Activated CD4-positive, alpha-beta T cell treated with anti-CD3 and anti-CD28 coated beads, Interleukin-2, amount 10 ng/mL, durations not matched to agents 7 days and 5 days (primary cell): ENCODE results near the gene MERTK. TPM values are rescaled to one million over a fixed set of nuclear protein-coding genes. Genes with fewer than 3 reads are reported as not detected.
"Not testable (repeated sequence)": the region's sequence is repeated elsewhere in the genome, so short reads cannot be mapped to it uniquely, and the experiment has no call there.

Experiments used
- CTCF ChIA-PET: fragments of 350-600 bp; sonication (Branson Sonifier 250); formaldehyde crosslinking; loops from one replicate; lab custom pipeline; 2021; ENCODE audit warnings: antibody characterized with exemption; lab: Charles Lee
- POLR2A ChIA-PET: fragments of 350-600 bp; sonication (Branson Sonifier 250); formaldehyde crosslinking; loops from one replicate; lab custom pipeline; 2021; ENCODE audit warnings: antibody characterized with exemption; lab: Charles Lee
- DNase-seq: peaks from one replicate; pipeline ENCODE4 v3.0.0-alpha.2; 2020
- H3K27ac Mint-ChIP-seq: one replicate; pipeline ENCODE4 v1.8.0; 2021; ENCODE audit warnings: mild to moderate bottlenecking, moderate library complexity, mixed read lengths
- H3K27me3 Mint-ChIP-seq: one replicate; pipeline ENCODE4 v1.8.0; 2021; ENCODE audit warnings: mixed read lengths
- H3K36me3 Mint-ChIP-seq: one replicate; pipeline ENCODE4 v1.8.0; 2021; ENCODE audit warnings: low read depth, mixed read lengths
- H3K4me1 Mint-ChIP-seq: one replicate; pipeline ENCODE4 v1.8.0; 2021; ENCODE audit warnings: mixed read lengths
- H3K4me3 Mint-ChIP-seq: one replicate; pipeline ENCODE4 v1.8.0; 2021; ENCODE audit warnings: mild to moderate bottlenecking, moderate library complexity, mixed read lengths
- H3K9me3 Mint-ChIP-seq: one replicate; pipeline ENCODE4 v1.8.0; 2021; ENCODE audit warnings: mixed read lengths
- total RNA-seq, 2 experiments: library from RNA; stranded (reverse); gene quantifications; one replicate each; pipeline ENCODE4 v1.2.3, GENCODE V29; 2021

The MERTK gene
- total RNA-seq, 2 experiments from 2014 or later = 0.20 to 0.21 TPM

DNA sequence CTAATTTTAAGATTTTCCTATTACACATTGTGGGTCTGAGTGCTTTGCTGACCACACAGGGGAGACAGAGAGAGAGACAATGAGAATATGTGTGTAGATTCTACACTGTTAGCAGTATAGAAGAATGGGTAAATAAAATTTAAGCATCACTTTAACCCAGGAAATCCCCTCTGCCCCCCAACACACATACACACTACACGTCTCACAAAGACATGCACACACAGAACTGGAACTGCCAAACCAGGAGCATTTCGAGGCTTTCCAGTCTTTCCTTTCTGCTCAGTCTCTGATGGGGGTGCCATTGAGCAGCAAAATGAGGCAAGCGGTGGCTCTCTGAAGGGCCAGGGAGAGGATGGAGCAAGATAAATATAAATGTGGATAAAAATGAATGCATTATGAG is 2.5 kb downstream of the MERTK start:
- no peaks in the 10 kb centered on the region for H3K36me3 Mint-ChIP-seq
- CTCF ChIA-PET = interaction anchor here (0.9 to 1.4 kb wide), 3 partner anchors 9 to 151 kb away, joined by 3 to 4 read pairs (median 3); no protein-coding TSS in a partner anchor

DNA sequence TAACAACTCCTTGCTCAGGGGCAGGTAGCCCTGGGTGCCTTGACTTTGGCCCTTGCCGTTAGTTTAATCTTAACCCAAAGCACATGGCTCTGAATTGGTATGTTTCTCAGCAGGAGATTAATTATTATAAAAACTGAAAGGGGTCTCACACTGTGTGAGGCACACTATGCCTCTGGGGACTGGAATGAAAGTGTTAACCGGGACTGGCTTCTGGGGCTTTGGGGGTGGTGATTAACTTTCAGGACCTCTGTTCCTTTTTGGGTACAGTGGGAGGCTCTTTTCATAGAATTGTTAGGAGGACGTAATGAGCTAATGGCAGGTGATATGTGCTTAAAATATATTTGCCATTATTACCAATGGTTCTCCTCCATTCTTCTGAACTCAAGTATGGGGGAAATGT is 5.1 kb downstream of the MERTK start:
- ChIA-PET CTCF (interaction anchor here (0.7 kb wide), 1 partner anchor 1148 kb away, joined by 3 read pairs; no protein-coding TSS in a partner anchor), POLR2A (no interaction called here)
- Mint-ChIP-seq H3K27me3 (peaks cover 33% of the 10 kb centered on the region), H3K36me3 (no peaks in the 10 kb centered on the region), H3K4me1 (peaks cover 21% of the 10 kb centered on the region), H3K4me3 (no peak overlapping the region), H3K27ac (no peak overlapping the region), H3K9me3 (no peaks in the 10 kb centered on the region)
- DNase-seq = no peak

More for the DNA sequence above, 2.5 kb downstream of the MERTK start:
- no peak overlapping the region for H3K4me3 Mint-ChIP-seq
- peaks cover 39% of the 10 kb centered on the region for H3K27me3 Mint-ChIP-seq
- DNase-seq = no peak
- no peaks in the 10 kb centered on the region for H3K9me3 Mint-ChIP-seq
- H3K4me1 Mint-ChIP-seq = peaks cover 14% of the 10 kb centered on the region
- no peak overlapping the region for H3K27ac Mint-ChIP-seq
- POLR2A ChIA-PET = no interaction called here

DNA sequence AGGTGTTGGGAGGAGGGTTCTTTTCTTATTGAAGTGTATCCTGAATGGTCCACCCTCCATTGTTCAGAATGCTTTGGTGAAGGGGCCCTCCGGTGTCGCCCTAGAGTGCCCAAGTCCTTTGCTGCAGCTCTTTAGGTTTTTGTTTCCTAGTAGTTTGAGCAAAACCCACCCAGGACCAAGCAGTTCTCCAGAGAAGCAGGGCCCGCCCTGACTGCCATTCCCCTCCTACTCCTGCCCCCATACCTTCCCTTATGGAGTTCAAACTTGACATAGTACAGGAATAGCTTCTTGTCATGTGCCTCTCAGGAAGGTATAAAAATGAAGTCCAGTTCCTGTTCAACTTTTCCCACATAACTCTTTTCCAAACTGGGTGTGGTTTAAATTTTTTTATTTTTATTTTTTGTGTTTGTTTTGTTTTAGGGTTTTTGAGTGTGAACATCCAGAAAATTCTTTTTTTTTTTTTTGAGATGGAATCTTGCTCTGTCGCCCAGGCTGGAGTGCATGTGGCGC is 5.6 kb downstream of the MERTK start:
- H3K9me3 Mint-ChIP-seq = no peaks in the 10 kb centered on the region
- H3K4me3 Mint-ChIP-seq = no peak overlapping the region
- peaks cover 21% of the 10 kb centered on the region for H3K4me1 Mint-ChIP-seq
- peaks cover 32% of the 10 kb centered on the region for H3K27me3 Mint-ChIP-seq
- POLR2A ChIA-PET = no interaction called here
- CTCF ChIA-PET = interaction anchor here (0.6 to 0.7 kb wide), 2 partner anchors 24 to 1148 kb away, joined by 3 to 5 read pairs; no protein-coding TSS in a partner anchor
- no peak for DNase-seq
- H3K36me3 Mint-ChIP-seq = no peaks in the 10 kb centered on the region
- no peak overlapping the region for H3K27ac Mint-ChIP-seq

DNA sequence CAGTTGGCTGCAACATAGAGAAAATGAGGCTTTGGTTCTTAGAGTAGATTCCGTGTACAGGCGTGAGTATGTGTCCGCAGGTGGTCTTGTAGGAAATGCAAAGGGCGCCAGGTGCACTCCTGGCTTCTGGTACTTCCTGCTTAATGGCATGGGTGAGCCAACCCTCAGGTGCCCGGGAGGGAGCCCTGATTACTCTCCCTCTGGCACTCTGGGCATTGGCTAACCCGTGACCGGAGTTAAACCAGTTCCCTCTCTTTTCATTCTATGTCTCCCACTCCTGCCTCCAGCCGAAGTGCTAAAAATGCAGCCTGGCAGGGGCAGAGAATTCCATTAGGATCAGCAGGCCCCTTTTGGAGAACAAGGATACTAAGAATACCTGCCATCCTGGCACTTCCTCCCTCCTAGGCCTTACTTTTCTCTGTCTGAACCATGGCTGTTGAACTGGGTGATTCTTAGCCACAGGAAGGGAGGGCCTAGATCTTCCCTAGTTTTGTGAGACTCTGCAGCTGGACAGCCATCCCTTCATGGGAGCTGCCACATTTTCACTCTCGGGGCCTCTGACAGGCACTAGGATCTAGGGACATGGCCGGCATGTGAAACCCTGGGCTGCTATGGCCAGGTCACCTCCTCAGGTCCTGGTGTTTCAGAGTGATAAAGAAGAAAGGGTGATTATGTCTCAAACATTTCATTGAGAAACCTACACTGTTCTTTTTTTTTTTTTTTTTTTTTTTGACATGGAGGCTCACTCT is 6.5 kb downstream of the MERTK start:
- Mint-ChIP-seq H3K27me3 (peaks cover 23% of the 10 kb centered on the region), H3K27ac (no peak overlapping the region), H3K9me3 (no peaks in the 10 kb centered on the region), H3K4me1 (peaks cover 18% of the 10 kb centered on the region), H3K36me3 (no peaks in the 10 kb centered on the region), H3K4me3 (no peak overlapping the region)
- POLR2A ChIA-PET = no interaction called here
- DNase-seq = no peak
- CTCF ChIA-PET = interaction anchor here (0.6 kb wide), 2 partner anchors 21 to 23 kb away, joined by 3 to 5 read pairs; no protein-coding TSS in a partner anchor

- DNase-seq, H3K36me3 Mint-ChIP-seq, H3K27ac Mint-ChIP-seq, CTCF ChIA-PET, H3K9me3 Mint-ChIP-seq, H3K4me3 Mint-ChIP-seq, POLR2A ChIA-PET: not testable (repeated sequence)
- peaks cover 17% of the 10 kb centered on the region for H3K27me3 Mint-ChIP-seq
- H3K4me1 Mint-ChIP-seq = peaks cover 17% of the 10 kb centered on the region
Measured at GRCh38 chr2:111905475-111905869, 7.1 kb downstream of the MERTK start.

GRCh38 chr2:111905990-111906735 is 7.8 kb downstream of the MERTK start:
- H3K27me3 Mint-ChIP-seq = peaks cover 11% of the 10 kb centered on the region
- ChIA-PET POLR2A (no interaction called here), CTCF (no interaction called here)
- peaks cover 15% of the 10 kb centered on the region for H3K4me1 Mint-ChIP-seq
- H3K4me3 Mint-ChIP-seq = no peak overlapping the region
- DNase-seq = no peak
- peak overlapping the region; percentile 60 for H3K27ac Mint-ChIP-seq
- H3K36me3 Mint-ChIP-seq = no peaks in the 10 kb centered on the region
- H3K9me3 Mint-ChIP-seq = no peaks in the 10 kb centered on the region

GRCh38 chr2:111908578-111908977 is 10.2 kb downstream of the MERTK start:
- Mint-ChIP-seq H3K4me3 (no peak overlapping the region), H3K27me3 (peaks cover under 1% of the 10 kb centered on the region), H3K9me3 (no peaks in the 10 kb centered on the region), H3K36me3 (no peaks in the 10 kb centered on the region), H3K4me1 (peaks cover 15% of the 10 kb centered on the region), H3K27ac (no peak overlapping the region)
- ChIA-PET CTCF (interaction anchor here (1.1 to 1.3 kb wide), 2 partner anchors 17 to 21 kb away, joined by 3 read pairs; no protein-coding TSS in a partner anchor), POLR2A (no interaction called here)
- DNase-seq = no peak

GRCh38 chr2:111909079-111909478 is 10.7 kb downstream of the MERTK start:
- no peak for DNase-seq
- ChIA-PET CTCF (interaction anchor here (1.3 kb wide), 1 partner anchor 22 kb away, joined by 3 read pairs; no protein-coding TSS in a partner anchor), POLR2A (no interaction called here)
- Mint-ChIP-seq H3K36me3 (no peaks in the 10 kb centered on the region), H3K27me3 (no peaks in the 10 kb centered on the region), H3K4me3 (no peak overlapping the region), H3K4me1 (peaks cover 15% of the 10 kb centered on the region), H3K9me3 (no peaks in the 10 kb centered on the region), H3K27ac (no peak overlapping the region)

DNA sequence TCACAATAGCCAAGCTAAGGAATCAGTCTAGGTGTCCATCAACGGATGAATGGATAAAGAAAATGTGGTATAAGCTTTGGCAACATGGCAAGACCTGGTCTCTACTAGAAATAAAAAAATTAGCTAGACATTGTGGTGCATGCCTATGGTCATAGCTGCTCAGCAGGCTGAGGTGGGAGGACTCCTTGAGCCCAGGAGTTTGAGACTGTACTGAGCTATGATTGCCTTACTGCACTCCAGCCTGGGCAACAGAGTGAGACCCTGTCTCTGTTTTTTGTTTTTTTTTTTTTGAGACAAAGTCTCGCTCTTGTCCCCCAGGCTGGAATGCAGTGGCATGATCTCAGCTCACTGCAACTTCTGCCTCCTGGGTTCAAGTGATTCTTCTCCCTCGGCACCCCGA is 11.6 kb downstream of the MERTK start:
- POLR2A ChIA-PET, H3K27ac Mint-ChIP-seq, DNase-seq, H3K9me3 Mint-ChIP-seq, H3K4me3 Mint-ChIP-seq, H3K27me3 Mint-ChIP-seq, H3K36me3 Mint-ChIP-seq: not testable (repeated sequence)
- CTCF ChIA-PET = interaction anchor here (0.9 to 1.3 kb wide), 2 partner anchors 10 to 23 kb away, joined by 3 to 4 read pairs; no protein-coding TSS in a partner anchor
- peaks cover 15% of the 10 kb centered on the region for H3K4me1 Mint-ChIP-seq

DNA sequence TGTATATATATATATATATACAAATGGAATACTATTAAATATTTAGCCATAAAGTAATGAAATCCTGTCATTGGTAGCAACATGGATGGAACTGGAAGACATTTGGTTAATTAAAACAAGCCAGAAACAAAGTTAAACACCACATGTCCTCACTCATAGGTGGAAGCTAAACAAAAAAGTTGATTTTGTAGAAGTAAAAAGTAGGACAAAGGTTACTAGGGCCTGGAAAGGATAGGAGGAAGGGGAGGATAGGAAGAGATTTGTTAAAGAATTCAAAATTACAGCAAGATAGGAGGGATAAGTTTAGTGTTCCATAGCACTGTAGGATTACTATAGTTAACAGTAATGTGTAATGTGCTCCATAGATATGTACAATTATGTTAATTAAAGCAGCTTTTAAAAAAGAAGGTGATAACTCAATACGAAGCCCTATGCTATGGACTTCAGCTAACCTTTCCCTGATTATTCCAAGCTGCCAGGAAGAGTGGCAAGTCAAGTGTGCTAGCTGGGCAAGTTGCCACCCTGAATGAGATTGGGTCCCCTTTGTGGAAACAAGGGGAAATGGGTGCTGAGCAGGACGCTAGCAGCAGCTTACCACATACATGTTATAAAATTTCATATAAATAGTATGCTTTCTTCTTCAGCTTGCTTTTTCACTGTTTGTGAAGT is 12.3 kb downstream of the MERTK start:
- Mint-ChIP-seq H3K27me3 (no peaks in the 10 kb centered on the region), H3K36me3 (no peaks in the 10 kb centered on the region), H3K4me1 (peaks cover 14% of the 10 kb centered on the region), H3K9me3 (no peaks in the 10 kb centered on the region), H3K27ac (no peak overlapping the region), H3K4me3 (no peak overlapping the region)
- ChIA-PET CTCF (interaction anchor here (0.9 kb wide), 1 partner anchor 11 kb away, joined by 3 read pairs; no protein-coding TSS in a partner anchor), POLR2A (interaction anchor here (0.7 kb wide), 1 partner anchor 956 kb away, joined by 6 read pairs; no protein-coding TSS in a partner anchor)
- no peak for DNase-seq

- not testable (repeated sequence) for H3K27ac Mint-ChIP-seq, H3K27me3 Mint-ChIP-seq, H3K36me3 Mint-ChIP-seq, DNase-seq, H3K9me3 Mint-ChIP-seq, H3K4me1 Mint-ChIP-seq, H3K4me3 Mint-ChIP-seq
- ChIA-PET CTCF (interaction anchor here (0.9 kb wide), 1 partner anchor 11 kb away, joined by 3 read pairs; no protein-coding TSS in a partner anchor), POLR2A (interaction anchor here (0.7 kb wide), 1 partner anchor 956 kb away, joined by 6 read pairs; no protein-coding TSS in a partner anchor)
Measured at GRCh38 chr2:111911295-111911977, 13.0 kb downstream of the MERTK start.

GRCh38 chr2:111912547-111912946 is 14.1 kb downstream of the MERTK start:
- POLR2A ChIA-PET = no interaction called here
- Mint-ChIP-seq H3K4me1 (peaks cover 3% of the 10 kb centered on the region), H3K27me3 (no peaks in the 10 kb centered on the region), H3K4me3 (no peak overlapping the region), H3K36me3 (no peaks in the 10 kb centered on the region), H3K9me3 (no peaks in the 10 kb centered on the region), H3K27ac (no peak overlapping the region)
- CTCF ChIA-PET = no interaction called here
- DNase-seq = no peak
